Subcutaneous abdominal adipose tissue (tissue), 5 donors: ENCODE measurements around the gene CWF19L1.
A peak's percentile ranks its signal among the peaks of the same experiment; 100 is the strongest.

Source experiments
- H3K27ac ChIP-seq: one replicate; pipeline ENCODE4 v1.7.0; 2013; ENCODE audit warnings: low read depth, mild to moderate bottlenecking, inconsistent platforms, low read length, moderate library complexity
- H3K27me3 ChIP-seq, 5 donors: one replicate each; pipeline ENCODE4 v1.7.0; 2013; ENCODE audit warnings: low read length in 5 of 5, inconsistent platforms in 1 of 5; ENCODE audit not compliant: control insufficient read depth in 5 of 5, insufficient read depth in 4 of 5
- H3K36me3 ChIP-seq, 5 donors: one replicate each; pipeline ENCODE4 v1.7.0; 2013; ENCODE audit warnings: low read length in 5 of 5; ENCODE audit not compliant: control insufficient read depth in 5 of 5, insufficient read depth in 5 of 5
- H3K4me1 ChIP-seq, 5 donors: one replicate each; pipeline ENCODE4 v1.7.0; 2013; ENCODE audit warnings: low read length in 5 of 5, mild to moderate bottlenecking in 3 of 5, moderate library complexity in 1 of 5; ENCODE audit not compliant: control insufficient read depth in 5 of 5, insufficient read depth in 5 of 5
- H3K4me3 ChIP-seq, 5 donors: one replicate each; pipeline ENCODE4 v1.7.0; 2013; ENCODE audit warnings: low read length in 5 of 5, low read depth in 1 of 5
- H3K9ac ChIP-seq, 5 donors: one replicate each; pipeline ENCODE4 v1.7.0; 2013; ENCODE audit warnings: low read length in 5 of 5, mild to moderate bottlenecking in 4 of 5, moderate library complexity in 3 of 5
- H3K9me3 ChIP-seq, 5 donors: one replicate each; pipeline ENCODE4 v1.7.0; 2013; ENCODE audit warnings: low read length in 5 of 5; ENCODE audit not compliant: control insufficient read depth in 5 of 5
- donor health status: healthy.
- donor health status: healthy.
- donor health status: healthy.
- donor health status: healthy.
- donor health status: healthy.

Gene CWF19L1

DNA sequence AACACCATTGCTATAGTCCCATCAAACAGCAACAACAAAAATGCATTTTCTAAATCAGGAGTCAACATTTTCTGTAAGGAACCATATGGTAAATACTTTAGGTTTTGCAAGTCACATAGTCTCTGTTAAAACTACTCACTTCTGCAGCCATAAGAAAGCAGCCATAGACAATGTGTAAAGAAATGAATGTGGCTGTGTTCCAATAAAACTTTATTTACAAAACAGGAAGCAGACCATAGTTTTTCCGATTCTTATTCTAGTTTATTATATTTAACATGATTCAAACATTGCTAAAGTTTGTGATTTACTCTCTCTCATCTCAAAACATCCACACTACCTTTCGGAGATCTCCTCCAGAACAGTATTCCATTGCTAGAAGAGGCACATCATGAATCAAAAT lies 44.9 kb downstream of the CWF19L1 start:
- Histone ChIP-seq H3K27me3 (no peaks in the 10 kb centered on the region), H3K9me3 (no peaks in the 10 kb centered on the region), H3K9ac (no peak overlapping the region), H3K4me3 (no peak overlapping the region), H3K36me3 (peaks cover 38 to 72% (median 56%) of the 10 kb centered on the region in 5 donors), H3K27ac (no peak overlapping the region), H3K4me1 (no peaks in the 10 kb centered on the region)

DNA sequence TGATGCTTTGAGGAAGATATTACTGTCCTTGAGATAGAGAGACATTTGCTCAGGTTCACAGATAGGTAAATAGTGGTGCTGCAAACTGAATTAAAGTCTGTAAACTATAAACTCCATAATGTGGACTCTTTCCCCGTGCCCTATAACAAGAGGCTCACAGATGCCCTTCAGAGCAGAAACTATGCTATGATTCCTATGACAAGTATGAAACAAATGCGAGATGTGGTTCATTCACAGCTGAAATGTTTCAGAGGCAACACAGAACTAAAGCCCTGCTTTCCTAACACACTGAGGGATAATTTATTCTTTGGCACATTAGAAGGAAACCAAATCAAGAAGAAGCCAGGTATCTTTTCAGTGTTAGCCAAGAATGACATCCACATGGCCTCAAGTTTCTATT lies 51.4 kb downstream of the CWF19L1 start:
- Histone ChIP-seq H3K9me3 (no peaks in the 10 kb centered on the region), H3K27ac (no peak overlapping the region), H3K27me3 (no peaks in the 10 kb centered on the region), H3K36me3 (peaks cover 56 to 80% (median 62%) of the 10 kb centered on the region in 5 donors), H3K9ac (no peak overlapping the region), H3K4me3 (no peak overlapping the region), H3K4me1 (no peaks in the 10 kb centered on the region)

DNA sequence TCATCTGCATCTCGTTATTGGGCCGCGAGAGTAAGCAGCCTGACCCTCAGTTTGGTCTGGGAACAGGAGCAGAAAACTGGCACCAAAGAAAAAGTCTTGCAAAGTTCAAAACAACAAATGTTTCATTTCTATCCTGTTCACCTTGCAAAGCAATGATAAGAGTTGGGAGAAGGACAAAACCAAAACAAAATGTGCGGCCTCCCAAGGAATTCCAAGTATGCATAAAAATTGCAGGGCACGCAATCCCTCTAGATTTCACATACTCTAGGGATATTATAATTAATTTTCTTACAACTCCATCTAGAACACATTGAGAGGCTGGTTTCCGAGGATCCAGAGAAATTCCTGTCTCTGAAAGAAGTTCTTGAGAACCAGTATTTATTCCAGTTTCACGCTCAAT lies 58.1 kb downstream of the CWF19L1 start:
- peaks cover 18 to 51% (median 26%) of the 10 kb centered on the region in 5 donors for H3K36me3 ChIP-seq
- H3K27ac ChIP-seq, result peak overlapping the region; percentile 43
- peaks cover 0 to 23% (median 7%) of the 10 kb centered on the region in 5 donors for H3K4me1 ChIP-seq
- H3K9me3 ChIP-seq, result no peaks in the 10 kb centered on the region
- no peak overlapping the region for H3K4me3 ChIP-seq
- H3K27me3 ChIP-seq, result no peaks in the 10 kb centered on the region
- no peak overlapping the region for H3K9ac ChIP-seq

DNA sequence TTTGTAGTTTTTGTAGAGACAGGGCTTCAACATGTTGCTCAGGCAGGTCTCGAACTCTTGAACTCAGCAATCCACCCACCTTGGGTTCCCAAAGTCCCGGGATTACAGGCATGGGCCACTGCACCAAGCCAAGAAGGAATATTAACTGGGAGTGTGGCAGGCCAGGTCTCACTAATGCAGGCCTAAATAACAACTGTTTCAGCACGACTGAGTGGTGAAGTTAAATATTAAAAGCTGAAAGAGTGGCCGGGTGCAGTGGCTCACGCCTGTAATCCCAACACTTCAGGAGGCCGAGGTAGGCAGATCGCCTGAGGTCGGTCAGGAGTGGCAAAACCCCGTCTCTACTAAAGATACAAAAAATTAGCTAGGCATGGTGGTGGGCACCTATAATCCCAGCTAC lies 59.2 kb downstream of the CWF19L1 start:
- Histone ChIP-seq H3K4me3 (no peak overlapping the region), H3K9ac (no peak overlapping the region), H3K27me3 (no peaks in the 10 kb centered on the region), H3K36me3 (peaks cover 25 to 54% (median 29%) of the 10 kb centered on the region in 5 donors), H3K9me3 (no peaks in the 10 kb centered on the region), H3K4me1 (peaks cover 0 to 23% (median 7%) of the 10 kb centered on the region in 5 donors), H3K27ac (no peak overlapping the region)

DNA sequence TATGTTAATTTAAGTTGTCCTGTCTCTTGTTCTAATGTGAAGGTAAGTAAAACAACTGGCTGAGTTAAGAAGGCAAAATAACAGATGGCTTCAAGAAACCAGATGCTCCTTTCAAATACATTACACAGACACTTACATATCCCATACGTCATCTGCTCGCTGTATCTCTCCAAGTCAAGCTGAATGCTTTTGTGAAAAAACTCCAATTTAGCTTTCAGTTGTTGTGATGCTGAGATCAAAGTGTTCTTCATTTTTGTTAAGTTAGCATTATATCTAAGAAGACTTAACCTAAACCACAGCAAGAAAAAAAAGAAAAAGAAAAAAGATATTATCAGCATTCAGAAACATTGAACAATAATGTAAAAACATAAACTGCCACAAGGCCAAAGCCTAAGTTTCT lies 63.1 kb downstream of the CWF19L1 start:
- Histone ChIP-seq H3K4me3 (no peak overlapping the region), H3K36me3 (peaks cover 38 to 62% (median 48%) of the 10 kb centered on the region in 5 donors), H3K27ac (no peak overlapping the region), H3K9me3 (no peaks in the 10 kb centered on the region), H3K9ac (no peak overlapping the region), H3K27me3 (no peaks in the 10 kb centered on the region), H3K4me1 (peaks cover 0 to 18% (median 7%) of the 10 kb centered on the region in 5 donors)

DNA sequence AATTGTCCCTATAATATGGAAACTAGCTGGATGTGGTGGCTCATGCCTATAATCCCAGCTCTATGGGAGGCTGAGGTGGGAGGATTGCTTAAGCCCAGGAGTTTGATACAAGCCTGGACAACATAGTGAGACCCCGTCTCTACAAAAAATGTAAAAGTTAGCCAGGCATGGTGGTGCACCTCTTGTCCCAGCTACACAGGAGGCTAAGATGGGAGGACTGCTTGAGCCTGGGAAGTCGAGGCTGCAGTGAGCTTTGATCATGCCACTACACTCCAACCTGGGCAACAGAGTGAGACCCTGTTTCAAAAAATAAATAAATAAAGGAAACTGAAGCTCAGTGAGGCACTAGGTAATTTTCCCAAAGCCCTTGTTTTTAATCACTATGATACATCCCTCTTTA lies 65.9 kb downstream of the CWF19L1 start:
- Histone ChIP-seq H3K4me1 (no peaks in the 10 kb centered on the region), H3K27me3 (no peaks in the 10 kb centered on the region), H3K9me3 (no peaks in the 10 kb centered on the region), H3K4me3 (no peak overlapping the region), H3K9ac (no peak overlapping the region), H3K36me3 (peaks cover 59 to 77% (median 64%) of the 10 kb centered on the region in 5 donors), H3K27ac (no peak overlapping the region)

DNA sequence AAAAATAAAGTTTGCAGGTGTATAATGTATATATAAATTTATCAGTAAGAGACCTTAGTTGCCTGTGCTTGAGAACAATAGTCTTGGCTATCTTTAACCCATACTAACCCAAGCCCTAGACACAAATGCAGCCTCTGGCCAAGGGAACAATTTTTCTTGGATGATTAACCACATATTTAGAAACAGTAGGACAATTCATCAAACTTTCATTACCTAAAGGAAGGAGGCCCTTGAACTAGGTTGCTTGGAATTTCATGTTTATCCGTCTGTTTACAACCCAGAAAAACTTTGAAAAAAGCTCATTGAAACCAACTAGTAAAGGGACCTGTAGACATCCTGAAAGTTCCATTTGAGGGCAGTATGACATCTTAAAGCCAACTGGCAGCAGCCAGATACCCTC lies 72.7 kb downstream of the CWF19L1 start:
- peaks cover 0 to 4% (median 0%) of the 10 kb centered on the region in 5 donors for H3K4me1 ChIP-seq

DNA sequence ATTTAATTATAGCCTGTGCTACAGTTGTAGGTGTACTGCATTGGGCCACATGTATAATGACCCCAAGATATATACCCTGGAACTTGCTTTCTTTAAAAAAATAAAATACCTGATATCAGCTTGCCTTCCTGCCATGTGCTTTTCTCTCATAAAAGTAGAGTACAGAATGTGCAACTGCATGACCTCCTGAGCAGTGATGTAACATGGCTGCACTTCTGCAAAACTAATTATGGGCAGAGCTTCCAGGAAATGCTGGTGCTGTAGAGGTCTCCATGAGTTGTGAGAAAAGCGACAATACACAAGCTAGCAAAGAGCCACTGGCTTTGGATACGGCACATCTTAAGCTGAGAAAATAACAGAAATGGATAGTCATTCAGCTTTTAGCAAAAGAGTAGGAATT lies 75.1 kb downstream of the CWF19L1 start:
- peak overlapping the region; percentile 55 for H3K27ac ChIP-seq
- H3K4me1 ChIP-seq, result peaks cover 0 to 4% (median 0%) of the 10 kb centered on the region in 5 donors

More for the DNA sequence above, 72.7 kb downstream of the CWF19L1 start:
- Histone ChIP-seq H3K27me3 (no peaks in the 10 kb centered on the region), H3K27ac (no peak overlapping the region), H3K9ac (no peak overlapping the region), H3K4me3 (no peak overlapping the region), H3K36me3 (peaks cover 51 to 74% (median 66%) of the 10 kb centered on the region in 5 donors), H3K9me3 (no peaks in the 10 kb centered on the region)

DNA sequence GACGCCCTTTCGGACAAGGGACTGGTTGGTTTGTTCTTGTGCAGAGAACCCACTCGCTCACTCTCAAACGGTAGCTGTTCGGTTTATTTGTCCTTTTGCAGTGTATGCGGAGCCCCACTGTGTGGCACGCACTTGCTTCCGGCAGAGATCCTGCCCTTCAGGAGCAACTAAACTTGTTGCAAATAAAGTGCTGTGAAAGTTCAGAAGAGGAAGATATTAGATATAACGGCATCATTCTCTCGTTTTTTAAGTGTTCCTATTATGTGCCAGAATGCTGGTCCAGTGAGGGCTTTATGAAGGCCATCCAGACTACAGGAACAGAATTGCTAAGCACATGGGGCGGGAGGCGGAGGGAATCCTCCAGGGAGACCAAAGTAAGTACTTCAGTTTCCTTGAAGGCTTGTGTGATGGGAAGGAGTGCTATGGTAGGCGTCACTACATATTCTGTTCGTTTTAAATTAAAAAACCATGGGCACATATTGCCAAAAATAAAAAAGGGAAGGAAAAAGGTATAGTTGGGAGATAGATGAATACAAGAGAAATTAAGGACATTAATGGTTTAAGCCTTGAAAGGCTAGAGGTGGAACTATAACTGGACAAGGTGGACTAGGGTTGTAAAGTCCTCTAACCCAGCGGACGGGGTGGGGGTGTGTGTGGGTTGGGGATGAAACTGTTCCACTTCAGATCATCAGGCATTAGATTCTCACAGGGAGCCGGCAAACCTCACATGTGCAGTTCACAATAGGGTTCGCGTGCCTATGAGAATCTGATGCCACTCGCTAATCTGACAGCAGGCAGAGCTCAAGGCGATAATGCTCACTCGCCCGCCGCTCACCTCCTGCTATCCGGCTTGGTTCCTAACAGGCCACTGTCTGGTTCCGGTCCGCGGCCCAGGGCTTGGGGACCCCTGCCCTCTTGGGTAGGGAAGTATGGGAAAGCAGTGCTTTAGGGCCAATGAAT lies 80.9 kb downstream of the CWF19L1 start:
- Histone ChIP-seq H3K9ac (peak overlapping the region; percentile 86 to 95 (median 92)), H3K36me3 (peaks cover 10 to 29% (median 28%) of the 10 kb centered on the region in 5 donors), H3K4me3 (peak overlapping the region; percentile 76 to 100 (median 92)), H3K4me1 (peaks cover 3 to 29% (median 23%) of the 10 kb centered on the region in 5 donors), H3K9me3 (no peaks in the 10 kb centered on the region), H3K27me3 (no peaks in the 10 kb centered on the region), H3K27ac (peak overlapping the region; percentile 93)

More for the DNA sequence above, 75.1 kb downstream of the CWF19L1 start:
- H3K9me3 ChIP-seq, result no peaks in the 10 kb centered on the region
- no peaks in the 10 kb centered on the region for H3K27me3 ChIP-seq
- no peak overlapping the region for H3K4me3 ChIP-seq
- no peak overlapping the region for H3K9ac ChIP-seq
- peaks cover 34 to 60% (median 52%) of the 10 kb centered on the region in 5 donors for H3K36me3 ChIP-seq
